ENCODE data around the gene ANO8. TPM values are rescaled to one million over a fixed set of nuclear protein-coding genes. Genes with fewer than 3 reads are reported as not detected.

The ANO8 gene
- total and polyA plus RNA-seq, 2 of the 13 experiments (the other 11 are each of a cell fraction or from before 2014, with no cell fraction given): 1.8 to 3.5 TPM

DNA sequence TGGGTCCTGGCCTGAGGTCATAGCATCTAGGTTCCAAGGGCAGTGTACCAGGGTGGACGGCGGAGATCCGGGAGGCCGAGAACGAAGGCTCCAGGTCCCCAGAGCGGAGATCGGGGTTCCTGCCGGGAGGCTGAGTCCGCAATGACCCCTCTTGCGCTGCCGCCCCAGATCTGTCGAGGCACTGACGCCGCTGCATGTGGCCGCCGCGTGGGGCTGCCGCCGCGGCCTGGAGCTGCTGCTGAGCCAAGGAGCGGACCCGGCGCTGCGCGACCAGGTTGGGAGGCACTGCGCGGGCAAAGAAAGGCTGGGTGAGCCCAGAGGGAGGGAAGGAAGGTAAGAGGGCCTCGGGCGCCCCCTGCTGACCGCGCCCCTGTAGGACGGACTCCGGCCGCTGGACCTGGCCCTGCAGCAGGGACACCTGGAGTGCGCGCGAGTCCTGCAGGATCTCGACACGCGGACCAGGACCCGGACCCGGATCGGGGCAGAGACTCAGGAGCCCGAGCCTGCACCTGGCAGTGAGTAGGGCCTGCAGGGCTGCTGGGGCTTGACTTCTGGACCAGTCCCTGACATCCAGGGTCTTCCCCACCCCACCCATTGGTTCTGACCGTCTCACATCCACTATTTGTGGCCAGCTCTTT, 52.0 kb downstream of the ANO8 start (continued):
- TF ChIP-seq, protein P1, sequence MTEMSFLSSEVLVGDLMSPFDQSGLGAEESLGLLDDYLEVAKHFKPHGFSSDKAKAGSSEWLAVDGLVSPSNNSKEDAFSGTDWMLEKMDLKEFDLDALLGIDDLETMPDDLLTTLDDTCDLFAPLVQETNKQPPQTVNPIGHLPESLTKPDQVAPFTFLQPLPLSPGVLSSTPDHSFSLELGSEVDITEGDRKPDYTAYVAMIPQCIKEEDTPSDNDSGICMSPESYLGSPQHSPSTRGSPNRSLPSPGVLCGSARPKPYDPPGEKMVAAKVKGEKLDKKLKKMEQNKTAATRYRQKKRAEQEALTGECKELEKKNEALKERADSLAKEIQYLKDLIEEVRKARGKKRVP (CRISPR knock-in tag; IDR thresholded peaks at IDR 0.05): no peak
- no peak for TF ChIP-seq ZNF251 (CRISPR knock-in tag; IDR thresholded peaks at IDR 0.05)
- no peak for TF ChIP-seq ZNF629 (CRISPR knock-in tag; conservative IDR thresholded peaks at IDR 0.05)
- TF ChIP-seq, protein P2, sequence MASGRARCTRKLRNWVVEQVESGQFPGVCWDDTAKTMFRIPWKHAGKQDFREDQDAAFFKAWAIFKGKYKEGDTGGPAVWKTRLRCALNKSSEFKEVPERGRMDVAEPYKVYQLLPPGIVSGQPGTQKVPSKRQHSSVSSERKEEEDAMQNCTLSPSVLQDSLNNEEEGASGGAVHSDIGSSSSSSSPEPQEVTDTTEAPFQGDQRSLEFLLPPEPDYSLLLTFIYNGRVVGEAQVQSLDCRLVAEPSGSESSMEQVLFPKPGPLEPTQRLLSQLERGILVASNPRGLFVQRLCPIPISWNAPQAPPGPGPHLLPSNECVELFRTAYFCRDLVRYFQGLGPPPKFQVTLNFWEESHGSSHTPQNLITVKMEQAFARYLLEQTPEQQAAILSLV (CRISPR knock-in tag; IDR thresholded peaks at IDR 0.05; ENCODE audit: borderline replicate concordance): peak; percentile 52; the same call in 1 of the 2 replicates
- peak; percentile 77 for TF ChIP-seq ZFY (CRISPR knock-in tag; IDR thresholded peaks at IDR 0.05)
- TF ChIP-seq ZBTB38 (CRISPR knock-in tag; IDR thresholded peaks at IDR 0.05): peak; percentile 84
- TF ChIP-seq TEAD3 (CRISPR knock-in tag; optimal IDR thresholded peaks at IDR 0.05; ENCODE audit: borderline replicate concordance): peak; percentile 30
- TF ChIP-seq, protein P3, sequence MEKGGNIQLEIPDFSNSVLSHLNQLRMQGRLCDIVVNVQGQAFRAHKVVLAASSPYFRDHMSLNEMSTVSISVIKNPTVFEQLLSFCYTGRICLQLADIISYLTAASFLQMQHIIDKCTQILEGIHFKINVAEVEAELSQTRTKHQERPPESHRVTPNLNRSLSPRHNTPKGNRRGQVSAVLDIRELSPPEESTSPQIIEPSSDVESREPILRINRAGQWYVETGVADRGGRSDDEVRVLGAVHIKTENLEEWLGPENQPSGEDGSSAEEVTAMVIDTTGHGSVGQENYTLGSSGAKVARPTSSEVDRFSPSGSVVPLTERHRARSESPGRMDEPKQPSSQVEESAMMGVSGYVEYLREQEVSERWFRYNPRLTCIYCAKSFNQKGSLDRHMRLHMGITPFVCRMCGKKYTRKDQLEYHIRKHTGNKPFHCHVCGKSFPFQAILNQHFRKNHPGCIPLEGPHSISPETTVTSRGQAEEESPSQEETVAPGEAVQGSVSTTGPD (CRISPR knock-in tag; IDR thresholded peaks at IDR 0.05): no peak
- TF ChIP-seq ZNF839 (CRISPR knock-in tag; IDR thresholded peaks at IDR 0.05; ENCODE audit: borderline replicate concordance): peak; percentile 58; the same call in 1 of the 2 replicates
- no peak for TF ChIP-seq REL (CRISPR knock-in tag; conservative IDR thresholded peaks at IDR 0.05)
- 0 out of 2 replicates have a peak, but pooled peaks have one; percentile 19 for TF ChIP-seq ZNF317 (CRISPR knock-in tag; IDR thresholded peaks at IDR 0.05)
- TF ChIP-seq, protein P4, sequence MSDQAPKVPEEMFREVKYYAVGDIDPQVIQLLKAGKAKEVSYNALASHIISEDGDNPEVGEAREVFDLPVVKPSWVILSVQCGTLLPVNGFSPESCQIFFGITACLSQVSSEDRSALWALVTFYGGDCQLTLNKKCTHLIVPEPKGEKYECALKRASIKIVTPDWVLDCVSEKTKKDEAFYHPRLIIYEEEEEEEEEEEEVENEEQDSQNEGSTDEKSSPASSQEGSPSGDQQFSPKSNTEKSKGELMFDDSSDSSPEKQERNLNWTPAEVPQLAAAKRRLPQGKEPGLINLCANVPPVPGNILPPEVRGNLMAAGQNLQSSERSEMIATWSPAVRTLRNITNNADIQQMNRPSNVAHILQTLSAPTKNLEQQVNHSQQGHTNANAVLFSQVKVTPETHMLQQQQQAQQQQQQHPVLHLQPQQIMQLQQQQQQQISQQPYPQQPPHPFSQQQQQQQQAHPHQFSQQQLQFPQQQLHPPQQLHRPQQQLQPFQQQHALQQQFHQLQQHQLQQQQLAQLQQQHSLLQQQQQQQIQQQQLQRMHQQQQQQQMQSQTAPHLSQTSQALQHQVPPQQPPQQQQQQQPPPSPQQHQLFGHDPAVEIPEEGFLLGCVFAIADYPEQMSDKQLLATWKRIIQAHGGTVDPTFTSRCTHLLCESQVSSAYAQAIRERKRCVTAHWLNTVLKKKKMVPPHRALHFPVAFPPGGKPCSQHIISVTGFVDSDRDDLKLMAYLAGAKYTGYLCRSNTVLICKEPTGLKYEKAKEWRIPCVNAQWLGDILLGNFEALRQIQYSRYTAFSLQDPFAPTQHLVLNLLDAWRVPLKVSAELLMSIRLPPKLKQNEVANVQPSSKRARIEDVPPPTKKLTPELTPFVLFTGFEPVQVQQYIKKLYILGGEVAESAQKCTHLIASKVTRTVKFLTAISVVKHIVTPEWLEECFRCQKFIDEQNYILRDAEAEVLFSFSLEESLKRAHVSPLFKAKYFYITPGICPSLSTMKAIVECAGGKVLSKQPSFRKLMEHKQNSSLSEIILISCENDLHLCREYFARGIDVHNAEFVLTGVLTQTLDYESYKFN (CRISPR knock-in tag; conservative IDR thresholded peaks at IDR 0.05): peak; percentile 25; the same call in 1 of the 2 replicates
- TF ChIP-seq ZNF556 (CRISPR knock-in tag; IDR thresholded peaks at IDR 0.05; ENCODE audit: borderline replicate concordance): peak; percentile 24; the same call in 1 of the 2 replicates
- TF ChIP-seq ZNF773 (CRISPR knock-in tag; IDR thresholded peaks at IDR 0.05; ENCODE audit: borderline replicate concordance): no peak
- TF ChIP-seq, protein P5, sequence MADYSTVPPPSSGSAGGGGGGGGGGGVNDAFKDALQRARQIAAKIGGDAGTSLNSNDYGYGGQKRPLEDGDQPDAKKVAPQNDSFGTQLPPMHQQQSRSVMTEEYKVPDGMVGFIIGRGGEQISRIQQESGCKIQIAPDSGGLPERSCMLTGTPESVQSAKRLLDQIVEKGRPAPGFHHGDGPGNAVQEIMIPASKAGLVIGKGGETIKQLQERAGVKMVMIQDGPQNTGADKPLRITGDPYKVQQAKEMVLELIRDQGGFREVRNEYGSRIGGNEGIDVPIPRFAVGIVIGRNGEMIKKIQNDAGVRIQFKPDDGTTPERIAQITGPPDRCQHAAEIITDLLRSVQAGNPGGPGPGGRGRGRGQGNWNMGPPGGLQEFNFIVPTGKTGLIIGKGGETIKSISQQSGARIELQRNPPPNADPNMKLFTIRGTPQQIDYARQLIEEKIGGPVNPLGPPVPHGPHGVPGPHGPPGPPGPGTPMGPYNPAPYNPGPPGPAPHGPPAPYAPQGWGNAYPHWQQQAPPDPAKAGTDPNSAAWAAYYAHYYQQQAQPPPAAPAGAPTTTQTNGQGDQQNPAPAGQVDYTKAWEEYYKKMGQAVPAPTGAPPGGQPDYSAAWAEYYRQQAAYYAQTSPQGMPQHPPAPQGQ (CRISPR knock-in tag; IDR thresholded peaks at IDR 0.05; ENCODE audit: borderline replicate concordance): no peak
- TF ChIP-seq MAFK (conservative IDR thresholded peaks at IDR 0.05 in 1 of 2, IDR thresholded peaks at IDR 0.05 in 1 of 2; ENCODE audit: low read length in 2 of 2): no peak
- TF ChIP-seq ASH2L (IDR thresholded peaks at IDR 0.05; ENCODE audit: insufficient read length, low read depth, low read length): no peak
- peak; percentile 46; the same call in 1 of the 2 replicates for TF ChIP-seq ZNF292 (CRISPR knock-in tag; IDR thresholded peaks at IDR 0.05; ENCODE audit: borderline replicate concordance, low read depth)
- TF ChIP-seq SNAI1 (CRISPR knock-in tag; IDR thresholded peaks at IDR 0.05; ENCODE audit: borderline replicate concordance): peak; percentile 35; the same call in 1 of the 2 replicates
